ENCODE data around the gene KCNN4. TPM values are rescaled to one million over a fixed set of nuclear protein-coding genes. Genes with fewer than 3 reads are reported as not detected.

Gene KCNN4
- total RNA-seq, 1 donor = 39.9 TPM

- TF ChIP-seq CTCF (IDR thresholded peaks at IDR 0.05; ENCODE audit: insufficient read depth, low read length) = no peak
- DNase-seq (ENCODE audit: low read depth) = no peak
- H3K4me3 ChIP-seq (ENCODE audit: low read depth, low read length) = peak overlapping the region; percentile 65
Measured at GRCh38 chr19:43798026-43798545, 17.3 kb upstream of the KCNN4 start.

GRCh38 chr19:43797556-43797955, 16.8 kb upstream of the KCNN4 start:
- no peak for TF ChIP-seq CTCF (IDR thresholded peaks at IDR 0.05; ENCODE audit: insufficient read depth, low read length)
- no peak overlapping the region for H3K4me3 ChIP-seq (ENCODE audit: low read depth, low read length)
- no peak for DNase-seq (ENCODE audit: low read depth)

GRCh38 chr19:43797118-43797517, 16.3 kb upstream of the KCNN4 start:
- DNase-seq (ENCODE audit: low read depth) = no peak
- no peak overlapping the region for H3K4me3 ChIP-seq (ENCODE audit: low read depth, low read length)
- TF ChIP-seq CTCF (IDR thresholded peaks at IDR 0.05; ENCODE audit: insufficient read depth, low read length) = no peak

GRCh38 chr19:43790587-43790986, 9.8 kb upstream of the KCNN4 start:
- no peak for DNase-seq (ENCODE audit: low read depth)
- TF ChIP-seq CTCF (IDR thresholded peaks at IDR 0.05; ENCODE audit: insufficient read depth, low read length) = no peak
- no peak overlapping the region for H3K4me3 ChIP-seq (ENCODE audit: low read depth, low read length)

- no peak overlapping the region for H3K4me3 ChIP-seq (ENCODE audit: low read depth, low read length)
- no peak for TF ChIP-seq CTCF (IDR thresholded peaks at IDR 0.05; ENCODE audit: insufficient read depth, low read length)
- DNase-seq (ENCODE audit: low read depth) = peak; percentile 68
Measured at GRCh38 chr19:43789029-43789428, 8.3 kb upstream of the KCNN4 start.

- TF ChIP-seq CTCF (IDR thresholded peaks at IDR 0.05; ENCODE audit: insufficient read depth, low read length) = no peak
- no peak overlapping the region for H3K4me3 ChIP-seq (ENCODE audit: low read depth, low read length)
- no peak for DNase-seq (ENCODE audit: low read depth)
Measured at GRCh38 chr19:43786665-43787064, 5.9 kb upstream of the KCNN4 start.

Data from fibroblast of the aortic adventitia (primary cell).